ENCODE data around the gene NRXN3. TPM values are rescaled to one million over a fixed set of nuclear protein-coding genes. Genes with fewer than 3 reads are reported as not detected.

NRXN3 gene
- total RNA-seq, 4 donors from 2014 or later: 0.04 to 0.16 TPM; not detected in 2

- Histone ChIP-seq H3K27me3 (no peaks in the 10 kb centered on the region), H3K36me3 (no peaks in the 10 kb centered on the region), H3K27ac (no peak overlapping the region), H3K9me3 (no peaks in the 10 kb centered on the region), H3K4me3 (no peak overlapping the region), H3K4me1 (no peaks in the 10 kb centered on the region)
- intact Hi-C loops (cut with DNase I; ENCODE audit: low total_unique reads) (no loop called here), in situ Hi-C loops (cut with MboI; ENCODE audit: low sequenced_read_pairs in 4 of 4) (no loop called here)
- ATAC-seq: no peak
- no peak for DNase-seq
- TF ChIP-seq POLR2A (IDR thresholded peaks at IDR 0.05): no peak
- TF ChIP-seq, protein P1, sequence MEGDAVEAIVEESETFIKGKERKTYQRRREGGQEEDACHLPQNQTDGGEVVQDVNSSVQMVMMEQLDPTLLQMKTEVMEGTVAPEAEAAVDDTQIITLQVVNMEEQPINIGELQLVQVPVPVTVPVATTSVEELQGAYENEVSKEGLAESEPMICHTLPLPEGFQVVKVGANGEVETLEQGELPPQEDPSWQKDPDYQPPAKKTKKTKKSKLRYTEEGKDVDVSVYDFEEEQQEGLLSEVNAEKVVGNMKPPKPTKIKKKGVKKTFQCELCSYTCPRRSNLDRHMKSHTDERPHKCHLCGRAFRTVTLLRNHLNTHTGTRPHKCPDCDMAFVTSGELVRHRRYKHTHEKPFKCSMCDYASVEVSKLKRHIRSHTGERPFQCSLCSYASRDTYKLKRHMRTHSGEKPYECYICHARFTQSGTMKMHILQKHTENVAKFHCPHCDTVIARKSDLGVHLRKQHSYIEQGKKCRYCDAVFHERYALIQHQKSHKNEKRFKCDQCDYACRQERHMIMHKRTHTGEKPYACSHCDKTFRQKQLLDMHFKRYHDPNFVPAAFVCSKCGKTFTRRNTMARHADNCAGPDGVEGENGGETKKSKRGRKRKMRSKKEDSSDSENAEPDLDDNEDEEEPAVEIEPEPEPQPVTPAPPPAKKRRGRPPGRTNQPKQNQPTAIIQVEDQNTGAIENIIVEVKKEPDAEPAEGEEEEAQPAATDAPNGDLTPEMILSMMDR (IDR thresholded peaks at IDR 0.05 in 4 of 5, conservative IDR thresholded peaks at IDR 0.05 in 1 of 5): no peak
Observed at GRCh38 chr14:79742142-79742541, 1572.0 kb downstream of the NRXN3 start.

DNA sequence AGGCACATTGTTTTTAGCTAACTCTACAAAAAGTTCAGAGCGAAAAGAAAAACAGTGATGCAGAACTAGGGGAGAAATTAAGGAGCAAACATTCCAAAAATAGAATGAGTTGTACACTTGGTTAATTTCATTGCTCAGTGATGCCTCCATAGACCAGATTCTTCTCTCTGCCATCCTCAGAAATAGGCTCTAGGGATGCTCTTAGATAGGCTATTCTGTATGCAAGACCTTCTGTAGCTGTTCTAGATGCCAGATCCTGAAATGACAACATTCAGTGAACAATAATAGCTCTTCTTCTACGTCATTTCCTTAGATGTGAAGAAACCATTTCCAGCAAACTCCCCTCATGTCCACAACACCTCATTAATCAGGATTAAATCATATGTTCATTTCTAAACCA is 1574.9 kb downstream of the NRXN3 start:
- TF ChIP-seq, protein P1 (IDR thresholded peaks at IDR 0.05 in 4 of 5, conservative IDR thresholded peaks at IDR 0.05 in 1 of 5): no peak
- TF ChIP-seq POLR2A (IDR thresholded peaks at IDR 0.05): no peak
- Histone ChIP-seq H3K4me1 (no peaks in the 10 kb centered on the region), H3K27me3 (no peaks in the 10 kb centered on the region), H3K36me3 (no peaks in the 10 kb centered on the region), H3K27ac (no peak overlapping the region), H3K9me3 (no peaks in the 10 kb centered on the region), H3K4me3 (no peak overlapping the region)
- in situ Hi-C loops (cut with MboI; ENCODE audit: low sequenced_read_pairs in 4 of 4) (no loop called here), intact Hi-C loops (cut with DNase I; ENCODE audit: low total_unique reads) (no loop called here)
- no peak for ATAC-seq
- DNase-seq: no peak

DNA sequence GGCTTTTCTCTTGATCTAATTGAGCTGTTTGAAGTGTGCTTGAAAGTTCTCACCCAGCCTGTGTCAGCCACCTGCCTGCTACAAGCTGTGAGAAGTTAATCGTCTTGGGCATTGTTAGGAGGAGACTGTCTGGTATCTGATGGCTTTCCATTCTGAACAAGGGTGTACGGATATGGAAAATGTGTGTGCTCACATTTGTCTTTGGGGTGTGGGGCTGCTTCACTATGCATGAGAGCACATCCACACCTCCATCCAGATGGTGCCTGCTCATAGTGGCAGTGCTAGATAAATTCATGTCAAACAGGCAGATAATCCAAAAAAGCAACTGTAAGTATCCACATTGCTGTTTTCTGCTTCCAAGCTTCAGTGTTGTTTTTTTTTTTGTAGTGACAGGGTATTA is 1578.9 kb downstream of the NRXN3 start:
- no peaks in the 10 kb centered on the region for H3K4me1 ChIP-seq
- H3K27ac ChIP-seq: no peak overlapping the region
- ATAC-seq (no peak), DNase-seq (no peak)
- H3K4me3 ChIP-seq: no peak overlapping the region
- no peaks in the 10 kb centered on the region for H3K27me3 ChIP-seq
- no peaks in the 10 kb centered on the region for H3K9me3 ChIP-seq
- intact Hi-C loops (cut with DNase I; ENCODE audit: low total_unique reads): no loop called here
- in situ Hi-C loops (cut with MboI; ENCODE audit: low sequenced_read_pairs in 4 of 4): no loop called here
- TF ChIP-seq POLR2A (IDR thresholded peaks at IDR 0.05): no peak
- TF ChIP-seq, protein P1 (IDR thresholded peaks at IDR 0.05 in 4 of 5, conservative IDR thresholded peaks at IDR 0.05 in 1 of 5): no peak
- H3K36me3 ChIP-seq: no peaks in the 10 kb centered on the region

DNA sequence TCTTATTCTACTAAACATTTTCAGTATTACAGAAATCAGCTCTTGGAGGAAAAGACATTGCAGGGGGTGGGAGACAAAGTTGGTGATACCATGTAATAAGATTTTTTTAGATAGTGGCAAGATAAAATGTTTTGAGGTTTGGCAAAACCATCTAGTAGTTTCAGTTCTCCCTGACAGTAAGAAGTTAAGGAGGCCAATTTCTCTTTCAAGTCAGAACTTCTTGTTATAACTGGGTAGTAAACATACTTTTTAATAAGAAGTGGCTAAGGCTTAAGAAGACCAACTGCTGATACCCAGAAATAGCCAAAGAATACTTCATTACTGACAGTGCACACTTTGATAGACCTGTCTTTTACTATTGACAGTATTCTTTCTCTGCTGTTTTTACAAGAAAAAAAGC is 1588.8 kb downstream of the NRXN3 start:
- TF ChIP-seq POLR2A (IDR thresholded peaks at IDR 0.05): no peak
- TF ChIP-seq, protein P1 (IDR thresholded peaks at IDR 0.05 in 4 of 5, conservative IDR thresholded peaks at IDR 0.05 in 1 of 5): no peak
- H3K9me3 ChIP-seq: no peaks in the 10 kb centered on the region
- in situ Hi-C loops (cut with MboI; ENCODE audit: low sequenced_read_pairs in 4 of 4) (no loop called here), intact Hi-C loops (cut with DNase I; ENCODE audit: low total_unique reads) (no loop called here)
- ATAC-seq: no peak
- no peaks in the 10 kb centered on the region for H3K4me1 ChIP-seq
- no peak for DNase-seq
- no peak overlapping the region for H3K27ac ChIP-seq
- no peaks in the 10 kb centered on the region for H3K27me3 ChIP-seq
- no peak overlapping the region for H3K4me3 ChIP-seq
- no peaks in the 10 kb centered on the region for H3K36me3 ChIP-seq

GRCh38 chr14:79764323-79764722 is 1594.2 kb downstream of the NRXN3 start:
- ATAC-seq: no peak
- Histone ChIP-seq H3K27me3 (no peaks in the 10 kb centered on the region), H3K4me3 (no peak overlapping the region), H3K9me3 (no peaks in the 10 kb centered on the region), H3K27ac (no peak overlapping the region), H3K36me3 (no peaks in the 10 kb centered on the region), H3K4me1 (no peaks in the 10 kb centered on the region)
- no peak for TF ChIP-seq POLR2A (IDR thresholded peaks at IDR 0.05)
- TF ChIP-seq, protein P1 (IDR thresholded peaks at IDR 0.05 in 4 of 5, conservative IDR thresholded peaks at IDR 0.05 in 1 of 5): no peak
- intact Hi-C loops (cut with DNase I; ENCODE audit: low total_unique reads): no loop called here
- DNase-seq: no peak
- in situ Hi-C loops (cut with MboI; ENCODE audit: low sequenced_read_pairs in 4 of 4): no loop called here
